ENCODE results near the gene GORASP1.
A peak's percentile ranks its signal among the peaks of the same experiment; 100 is the strongest.

The GORASP1 gene

DNA sequence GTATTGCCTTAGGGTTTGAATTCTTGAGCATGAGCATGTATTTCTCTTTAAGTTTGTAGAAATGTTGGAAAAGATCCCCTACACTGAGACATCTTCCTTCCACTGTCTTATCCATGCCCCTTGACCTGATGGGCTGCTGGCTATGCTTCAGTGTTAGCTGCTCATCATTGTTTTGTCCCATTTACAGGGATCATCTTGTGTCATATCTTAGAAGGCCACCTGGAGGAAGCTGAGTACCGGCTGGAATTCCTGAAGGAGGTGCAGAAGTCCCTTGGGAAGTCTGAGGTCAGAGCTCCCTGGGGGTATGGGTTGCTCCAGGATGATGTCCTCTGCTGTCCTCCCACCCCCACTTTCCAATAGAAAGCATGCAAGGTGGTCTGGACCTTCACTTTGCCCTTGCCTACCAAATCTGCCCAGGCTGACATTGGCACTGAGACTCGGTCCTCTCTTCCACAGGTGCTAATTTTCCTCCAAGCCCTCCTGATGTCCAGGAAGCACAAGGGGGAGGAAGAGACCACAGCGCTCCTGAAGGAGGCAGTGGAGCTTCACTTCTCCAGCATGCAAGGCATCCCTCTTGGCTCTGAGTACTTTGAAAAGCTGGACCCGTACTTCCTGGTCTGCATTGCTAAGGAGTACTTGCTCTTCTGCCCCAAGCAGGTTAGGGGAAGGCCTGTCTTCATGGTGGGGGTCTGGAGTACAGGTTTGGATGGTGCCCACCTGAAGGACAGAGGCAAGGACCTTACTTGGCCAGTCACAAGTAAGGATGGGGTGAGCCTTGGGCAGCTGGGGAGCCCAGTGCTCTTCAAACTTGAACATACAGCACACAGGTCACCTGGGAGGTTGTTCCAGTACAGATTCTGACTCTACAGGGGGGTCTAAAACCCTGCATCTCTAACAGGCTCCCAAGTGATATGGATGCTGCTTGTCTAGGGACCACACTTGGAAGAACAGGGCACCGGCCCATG lies 17.7 kb upstream of the GORASP1 start:
- DNase-seq: no peak

DNA sequence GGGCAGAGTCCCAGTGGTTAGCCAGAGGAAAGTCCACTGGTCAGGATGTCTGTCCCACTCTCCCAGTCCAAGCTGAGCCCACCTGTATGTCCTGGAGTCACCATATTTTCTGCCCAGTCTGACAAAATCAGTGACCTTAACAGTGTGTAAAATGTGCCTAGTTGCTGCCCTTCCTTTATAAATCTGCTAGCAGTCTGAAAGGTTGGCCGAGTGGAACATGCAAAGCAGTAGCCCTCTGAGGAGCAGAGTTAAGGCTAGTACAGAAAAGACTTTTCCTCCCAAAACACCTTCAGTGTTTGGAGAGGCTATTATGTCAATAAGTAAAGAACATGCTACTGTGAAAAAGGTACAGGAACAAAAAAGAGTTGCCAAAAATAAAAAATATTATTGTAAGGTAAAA lies 15.4 kb upstream of the GORASP1 start:
- no peak for DNase-seq

- peak; percentile 35 for DNase-seq
Observed at GRCh38 chr3:39121621-39122020, 14.2 kb upstream of the GORASP1 start.

GRCh38 chr3:39118931-39119660 lies 11.7 kb upstream of the GORASP1 start:
- DNase-seq: no peak

- DNase-seq: peak; percentile 29
Observed at GRCh38 chr3:39118079-39118478, 10.7 kb upstream of the GORASP1 start.

- DNase-seq: no peak
Observed at GRCh38 chr3:39115870-39116269, 8.4 kb upstream of the GORASP1 start.

DNA sequence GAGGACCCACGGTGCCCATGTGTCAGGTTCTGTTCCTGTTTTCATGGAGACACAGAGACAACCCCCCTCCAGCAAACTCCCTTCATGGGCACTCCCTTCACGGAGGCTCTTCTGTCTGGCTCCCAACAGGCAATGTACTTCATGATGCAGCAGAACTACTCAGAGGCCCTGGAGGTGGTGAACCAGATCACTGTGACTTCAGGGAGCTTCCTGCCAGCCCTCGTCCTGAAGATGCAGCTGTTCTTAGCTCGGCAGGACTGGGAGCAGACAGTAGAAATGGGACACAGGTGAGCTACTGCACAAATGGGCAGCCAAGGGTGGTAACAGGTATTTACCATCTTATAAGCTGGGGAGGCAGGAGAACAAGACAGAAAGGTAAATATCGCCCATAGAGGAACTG lies 7.0 kb upstream of the GORASP1 start:
- DNase-seq: no peak

GRCh38 chr3:39113291-39113690 lies 5.9 kb upstream of the GORASP1 start:
- DNase-seq: no peak

- no peak for DNase-seq
Observed at GRCh38 chr3:39112535-39112934, 5.1 kb upstream of the GORASP1 start.

GRCh38 chr3:39112113-39112512 lies 4.7 kb upstream of the GORASP1 start:
- DNase-seq: no peak

DNA sequence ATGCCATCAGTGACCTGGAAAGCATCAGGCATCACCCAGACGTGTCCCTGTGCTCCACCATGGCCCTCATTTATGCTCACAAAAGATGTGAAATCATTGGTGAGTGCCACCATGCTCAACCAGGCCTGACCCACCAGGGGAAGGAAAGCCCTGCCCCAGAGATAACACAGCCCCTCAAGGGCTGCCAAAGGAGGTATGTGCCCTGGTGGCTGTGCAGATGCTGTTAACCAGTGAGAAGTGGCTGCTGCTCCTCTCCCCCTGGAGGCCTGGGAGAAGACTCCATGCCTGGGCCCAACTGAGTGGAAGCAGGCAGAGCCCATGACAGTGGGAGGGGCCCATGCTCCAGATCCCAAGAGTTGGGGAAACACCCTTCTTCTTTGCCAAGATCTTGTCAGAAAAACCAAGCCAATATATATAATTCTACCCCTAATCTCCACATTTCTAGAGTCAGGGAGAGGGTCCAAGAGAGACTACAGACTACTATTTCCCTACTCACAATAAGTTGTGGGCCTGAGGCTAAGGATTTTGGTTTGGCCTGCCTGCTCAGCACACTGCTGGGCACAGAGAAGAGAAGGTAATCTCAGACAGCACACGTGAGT lies 2.7 kb upstream of the GORASP1 start:
- peak; percentile 41 for DNase-seq

DNA sequence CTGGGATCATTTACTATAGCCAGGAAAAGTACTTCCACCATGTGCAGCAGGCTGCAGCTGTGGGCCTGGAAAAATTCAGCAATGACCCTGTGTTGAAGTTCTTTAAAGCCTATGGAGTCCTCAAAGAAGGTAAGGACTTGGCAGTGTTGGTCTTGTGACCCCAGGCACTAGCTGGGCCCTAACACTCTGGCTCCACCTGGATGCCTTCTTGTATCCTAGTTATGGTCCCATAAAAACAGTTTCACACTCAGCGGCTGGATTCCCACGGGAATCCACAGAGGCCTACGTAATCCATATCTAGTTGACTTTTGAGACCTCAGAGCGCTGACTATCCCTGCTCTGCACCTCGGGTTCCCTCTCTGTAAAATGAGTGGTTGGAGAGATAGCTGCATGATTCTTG lies 1.7 kb upstream of the GORASP1 start:
- no peak for DNase-seq

DNA sequence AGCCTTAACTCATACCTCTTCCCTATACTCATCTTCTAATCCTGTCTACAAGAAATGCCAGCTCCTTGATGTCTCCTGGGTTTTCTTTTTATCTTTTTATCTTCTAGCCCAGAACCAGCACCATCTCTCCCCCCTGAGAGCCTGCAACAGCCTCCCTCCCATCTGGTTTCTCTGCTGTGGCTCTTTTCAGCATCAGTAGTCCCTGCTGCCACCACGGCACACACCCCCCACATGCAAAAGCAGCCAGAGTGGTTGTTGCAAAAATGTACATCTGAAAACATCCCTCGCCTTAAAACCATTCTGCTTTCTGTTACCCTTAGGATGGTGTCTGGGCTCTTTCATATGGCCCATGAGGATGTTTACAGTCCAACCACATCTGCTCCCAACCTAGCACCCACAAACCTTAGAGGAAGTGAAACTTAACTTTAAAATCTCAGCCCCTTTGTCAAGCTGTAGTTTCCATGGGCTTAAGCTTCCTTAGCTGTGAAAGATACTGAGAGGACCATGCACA lies 828 bp upstream of the GORASP1 start:
- DNase-seq: no peak

DNA sequence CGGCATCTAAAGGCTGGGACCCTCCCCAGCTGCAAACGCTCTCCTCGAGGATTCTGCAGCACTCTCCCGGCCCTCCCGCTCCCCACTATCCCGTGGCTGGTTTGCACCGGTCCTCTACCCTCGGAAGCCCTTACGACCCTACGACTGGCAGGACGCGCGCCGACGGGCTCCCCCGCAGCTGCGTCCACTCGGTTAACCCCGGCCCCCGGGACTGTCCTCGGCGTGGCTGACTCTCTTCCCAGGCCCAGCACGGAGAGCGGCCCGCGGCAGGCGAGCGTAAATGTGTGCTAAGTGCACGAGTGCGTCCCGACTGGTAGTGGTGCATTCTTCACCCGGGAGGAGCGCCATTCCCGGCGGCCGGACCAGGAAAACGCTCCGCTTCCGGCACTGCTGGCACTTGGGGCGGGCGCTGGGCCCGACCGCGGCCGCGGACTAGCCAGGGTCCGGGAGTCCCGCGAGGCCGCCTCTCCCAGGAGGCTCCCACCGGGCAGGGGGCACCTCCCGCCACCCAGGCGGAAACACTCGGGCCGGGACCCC lies 508 bp downstream of the GORASP1 start:
- peak; percentile 31 for DNase-seq

DNA sequence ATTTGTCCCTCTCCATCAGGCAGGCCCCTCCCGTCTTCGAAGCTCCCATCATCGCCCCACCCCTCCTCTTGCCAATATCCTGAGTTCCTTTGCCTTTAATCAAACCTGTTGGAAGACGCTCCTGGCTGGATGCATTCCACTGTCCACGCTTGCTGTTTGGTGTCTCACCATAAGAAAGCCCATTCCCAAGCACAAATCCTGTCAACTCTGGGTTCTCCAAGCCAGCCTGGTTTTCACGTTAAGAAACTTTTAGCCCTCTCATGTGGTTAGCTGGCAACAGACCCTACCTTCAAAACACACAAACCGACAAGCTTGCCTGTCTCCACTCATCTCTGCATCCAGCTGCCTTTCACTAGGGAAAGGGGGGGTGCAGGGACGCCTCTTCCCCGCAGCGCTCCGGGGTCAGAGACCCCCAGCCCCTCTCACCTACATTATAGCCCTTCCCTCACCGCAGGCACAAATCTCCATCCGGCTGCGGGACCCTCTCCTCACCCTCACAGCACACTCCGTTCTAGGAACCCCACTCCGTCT lies 1.1 kb downstream of the GORASP1 start:
- DNase-seq: peak; percentile 24

DNA sequence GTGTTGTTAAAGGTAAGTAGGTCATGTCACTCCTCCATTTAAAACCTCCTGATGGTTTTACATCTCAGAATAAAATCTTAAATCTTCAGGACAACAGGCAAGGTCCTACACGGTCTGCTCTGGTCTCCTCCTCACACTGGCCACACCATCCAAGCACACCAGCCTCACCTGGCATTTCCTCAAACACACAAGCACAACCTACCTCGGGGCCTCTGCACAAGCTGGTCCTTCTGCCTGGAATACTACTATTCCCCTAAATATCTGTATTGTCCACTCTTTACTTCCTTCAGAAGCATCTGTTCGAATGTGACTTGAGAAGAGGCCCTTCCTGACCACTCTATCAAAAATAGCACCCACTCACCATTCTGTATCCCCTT lies 1.8 kb downstream of the GORASP1 start:
- DNase-seq: no peak

GRCh38 chr3:39104961-39105686 lies 2.3 kb downstream of the GORASP1 start:
- no peak for DNase-seq

- no peak for DNase-seq
Observed at GRCh38 chr3:39103791-39104552, 3.5 kb downstream of the GORASP1 start.

DNA sequence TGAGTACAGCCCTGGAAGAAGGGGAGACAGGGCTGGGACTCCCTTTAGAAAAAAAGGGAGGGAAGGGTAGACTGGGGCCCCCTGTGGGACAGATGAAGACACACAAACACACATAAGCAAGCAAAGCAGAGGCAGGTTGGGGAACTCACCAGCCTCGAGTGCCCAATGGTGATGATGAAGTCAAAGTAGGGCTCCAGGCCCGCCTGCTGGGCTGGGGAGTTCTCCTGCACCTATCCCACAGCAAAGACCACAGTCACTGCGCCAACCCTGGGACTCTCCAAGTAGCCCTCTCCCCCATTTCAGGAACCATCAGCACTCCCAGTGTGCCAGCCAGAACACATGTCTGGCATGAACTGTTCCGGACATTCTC lies 4.1 kb downstream of the GORASP1 start:
- peak; percentile 55 for DNase-seq

- DNase-seq: no peak
Observed at GRCh38 chr3:39102504-39103323, 4.7 kb downstream of the GORASP1 start.

All from hematopoietic multipotent progenitor cell treated with erythropoietin and hydrocortisone succinate and interleukin-3 and kit ligand, for 6 days (in vitro differentiated cells).